Cerebellar cortex (tissue), 1 donor: ENCODE measurements around the gene CNIH2.
"Not testable (repeated sequence)": the region's sequence is repeated elsewhere in the genome, so short reads cannot be mapped to it uniquely, and the experiment has no call there.

ENCODE experiments used
- DNase-seq: peaks from one replicate; pipeline ENCODE4 v3.0.0-alpha.2; 2015; ENCODE audit warnings: low spot score

CNIH2 gene

DNA sequence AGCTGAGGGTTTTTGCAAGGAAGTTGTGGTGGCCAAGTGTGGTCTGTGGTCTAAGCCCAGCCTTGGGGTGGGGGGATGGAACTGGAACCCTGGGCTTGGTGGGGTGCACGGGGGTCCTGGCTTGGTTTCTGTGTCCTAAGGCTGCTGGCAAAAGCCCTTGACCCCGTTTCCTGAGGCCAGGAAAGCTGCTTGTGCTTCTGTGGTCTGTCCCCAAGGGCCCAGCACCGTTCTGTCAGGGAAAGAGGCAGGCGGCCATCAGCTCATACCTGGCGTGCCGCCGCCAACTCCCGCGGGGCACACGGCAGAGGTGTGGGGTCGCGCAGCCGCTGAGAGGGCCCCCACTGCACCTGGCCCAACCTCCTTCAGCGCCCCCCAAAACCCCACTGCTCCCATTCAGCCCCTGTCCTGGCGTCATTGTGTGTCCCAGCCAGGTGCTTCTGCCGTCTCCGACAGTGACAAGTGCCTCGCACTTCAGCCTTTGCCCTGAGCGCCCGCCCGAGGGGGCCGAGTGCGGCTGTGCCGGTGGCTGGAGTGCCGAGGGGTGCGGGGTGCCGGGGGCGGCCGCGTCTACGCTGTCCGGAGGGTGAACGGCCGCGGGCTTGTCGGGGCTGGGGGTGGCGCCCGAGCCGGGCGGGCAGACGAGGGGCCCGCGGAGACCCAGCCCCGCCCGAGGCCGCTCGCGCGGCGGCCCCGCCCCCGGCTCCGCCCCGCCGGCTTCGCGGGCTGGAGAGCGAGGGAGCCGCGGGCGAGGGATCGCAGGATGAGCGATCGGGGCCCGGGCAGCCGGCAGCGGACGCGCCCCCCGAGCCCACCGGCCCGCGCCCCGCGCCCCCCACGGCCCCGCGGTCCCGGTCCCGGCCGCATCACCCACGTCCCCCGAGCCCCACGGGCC lies at the start of gene CNIH2:
Gene CNIH2 (plus strand): TSS at position 705 of the 892 bp plus-strand sequence. CDS start 282 bp downstream, outside the sequence.
- no peak for DNase-seq

GRCh38 chr11:66228521-66228920 lies 49.5 kb upstream of the CNIH2 start:
- DNase-seq = no peak

DNA sequence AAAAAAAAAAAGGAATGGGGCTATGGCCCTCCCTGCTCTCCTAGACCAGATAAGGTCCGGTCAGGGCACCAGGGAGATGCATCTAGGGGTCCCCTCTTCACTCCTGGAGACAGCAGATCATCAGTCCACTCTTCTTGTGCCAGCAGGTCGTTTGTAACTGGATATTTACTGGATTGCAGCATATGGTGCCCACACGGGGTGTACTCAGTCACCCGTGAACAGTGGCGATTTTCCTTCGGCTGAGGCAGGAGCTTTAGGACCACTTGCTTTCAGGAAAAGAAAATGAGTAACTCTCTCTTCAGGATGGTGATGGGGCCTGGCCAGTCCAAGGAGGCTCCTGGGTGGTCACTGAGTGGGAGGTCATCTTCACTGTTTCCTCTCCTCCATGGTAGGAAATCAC lies 47.8 kb upstream of the CNIH2 start:
- DNase-seq = peak; percentile 83

DNA sequence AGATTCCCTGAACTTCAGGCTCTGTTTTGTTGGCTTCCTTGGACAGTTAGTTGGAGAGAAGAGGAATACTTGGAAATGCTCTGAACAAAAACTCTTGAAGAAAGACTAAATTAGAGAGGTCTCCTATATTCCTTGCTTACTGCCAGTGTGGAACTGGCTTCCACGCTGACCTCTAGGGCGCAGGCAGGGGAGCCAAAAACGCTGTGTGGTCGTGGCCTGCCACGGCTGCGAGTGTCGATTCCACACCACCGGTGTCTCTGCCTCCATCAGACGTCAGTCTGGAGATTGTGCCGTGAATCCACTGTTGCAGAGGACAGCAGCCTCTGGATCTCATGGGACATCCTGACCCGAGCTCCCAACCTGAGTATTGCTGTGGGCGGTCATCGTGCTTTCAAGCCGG lies 47.0 kb upstream of the CNIH2 start:
- no peak for DNase-seq

- peak; percentile 92 for DNase-seq
Measured at GRCh38 chr11:66231561-66231960, 46.4 kb upstream of the CNIH2 start.

DNA sequence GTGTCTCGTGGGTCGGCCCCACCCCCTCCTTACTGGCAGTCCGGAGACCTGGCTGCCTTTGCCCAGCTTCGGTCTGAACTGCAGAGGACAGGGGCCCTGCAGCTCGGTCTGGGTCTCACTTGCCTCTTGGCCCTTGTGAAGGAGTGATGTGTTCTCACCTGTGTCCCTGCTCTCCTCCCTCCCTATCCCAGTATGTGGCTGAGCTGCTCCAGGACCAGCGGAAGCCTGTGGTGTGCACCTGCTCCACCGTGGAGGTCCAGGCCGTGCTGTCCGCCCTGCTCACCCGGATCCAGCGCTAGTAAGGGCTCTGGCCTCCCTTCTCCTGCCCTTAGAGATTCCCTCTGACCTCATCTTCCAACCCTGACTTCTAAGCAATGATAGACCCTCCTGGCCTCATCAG lies 45.2 kb upstream of the CNIH2 start:
- peak; percentile 51 for DNase-seq

GRCh38 chr11:66233301-66233700 lies 44.7 kb upstream of the CNIH2 start:
- DNase-seq = no peak

- DNase-seq = no peak
Measured at GRCh38 chr11:66235141-66235540, 42.8 kb upstream of the CNIH2 start.

DNA sequence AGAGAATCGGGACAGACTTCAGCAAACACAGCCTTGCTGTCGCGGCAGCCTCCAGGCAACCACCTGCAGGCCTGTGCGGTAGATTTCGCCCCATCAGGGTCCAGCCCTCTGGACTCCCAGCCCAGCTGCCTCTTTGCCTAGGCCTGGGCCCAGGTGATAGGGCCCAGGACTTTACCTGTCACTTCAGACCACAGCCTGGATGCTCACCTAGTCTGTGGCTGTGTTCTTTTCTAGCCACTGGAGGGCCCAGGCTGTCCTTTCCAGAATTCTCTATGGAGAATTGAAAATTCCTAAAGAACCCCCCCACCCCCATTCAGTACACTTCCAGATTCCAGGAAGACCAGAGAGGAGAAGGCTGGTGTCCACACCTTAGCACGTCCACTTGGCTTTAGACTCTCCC lies 40.1 kb upstream of the CNIH2 start:
- no peak for DNase-seq

- DNase-seq = no peak
Measured at GRCh38 chr11:66238786-66239413, 39.1 kb upstream of the CNIH2 start.

DNA sequence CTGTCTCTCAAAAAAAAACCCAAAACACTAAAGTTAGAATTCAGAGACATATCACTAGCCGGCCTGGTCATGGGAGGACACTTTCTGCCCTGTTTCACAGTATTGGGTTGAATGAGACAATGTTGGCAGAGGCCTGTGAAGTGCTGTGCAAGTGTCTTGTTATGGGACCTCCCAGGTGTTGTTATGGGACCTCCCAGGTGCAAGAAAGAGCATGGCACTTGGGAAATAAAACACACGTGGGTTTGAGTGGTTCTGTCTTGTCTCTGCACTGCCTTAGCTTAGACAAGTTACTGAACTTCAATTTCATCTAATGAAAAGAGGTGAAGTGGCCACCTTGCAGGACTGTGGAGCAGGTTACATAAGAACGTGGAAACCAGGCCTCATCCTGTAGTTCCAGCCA lies 38.5 kb upstream of the CNIH2 start:
- no peak for DNase-seq

- DNase-seq = no peak
Measured at GRCh38 chr11:66239998-66240780, 37.8 kb upstream of the CNIH2 start.

- no peak for DNase-seq
Measured at GRCh38 chr11:66240781-66241136, 37.2 kb upstream of the CNIH2 start.

DNA sequence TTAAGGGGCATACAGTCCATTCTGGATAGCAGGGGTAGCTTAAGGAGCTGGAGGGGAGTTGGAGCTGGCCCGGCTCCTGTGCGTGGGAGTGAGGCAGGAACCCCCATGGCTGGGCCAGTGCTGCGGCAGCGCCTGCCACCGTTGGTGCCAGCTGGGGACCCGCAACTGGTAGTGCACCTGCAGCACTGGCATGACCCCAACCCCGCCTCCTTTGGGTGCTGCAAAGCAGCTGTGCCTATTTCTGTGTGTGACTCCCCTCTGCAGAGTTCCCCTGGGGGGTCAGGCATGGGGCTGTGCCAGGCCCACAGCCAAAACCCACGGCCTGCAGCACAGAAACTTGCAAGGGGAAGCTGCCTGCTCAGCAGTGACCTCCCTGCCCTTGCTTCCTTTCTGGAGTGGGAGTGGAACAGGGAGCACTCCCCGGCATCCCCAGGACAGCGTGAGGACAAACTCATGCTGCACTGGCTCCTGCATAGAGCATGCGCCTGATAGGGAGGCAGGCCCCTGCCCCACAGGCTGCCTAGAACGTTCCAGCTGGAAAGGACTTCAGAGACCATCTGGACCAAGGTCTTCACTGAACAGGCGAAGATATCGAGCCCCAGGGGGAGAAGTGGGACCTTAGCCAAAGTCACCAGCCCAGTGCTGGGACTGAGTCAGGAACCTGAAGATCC lies 35.7 kb upstream of the CNIH2 start:
- peak; percentile 91 for DNase-seq

DNA sequence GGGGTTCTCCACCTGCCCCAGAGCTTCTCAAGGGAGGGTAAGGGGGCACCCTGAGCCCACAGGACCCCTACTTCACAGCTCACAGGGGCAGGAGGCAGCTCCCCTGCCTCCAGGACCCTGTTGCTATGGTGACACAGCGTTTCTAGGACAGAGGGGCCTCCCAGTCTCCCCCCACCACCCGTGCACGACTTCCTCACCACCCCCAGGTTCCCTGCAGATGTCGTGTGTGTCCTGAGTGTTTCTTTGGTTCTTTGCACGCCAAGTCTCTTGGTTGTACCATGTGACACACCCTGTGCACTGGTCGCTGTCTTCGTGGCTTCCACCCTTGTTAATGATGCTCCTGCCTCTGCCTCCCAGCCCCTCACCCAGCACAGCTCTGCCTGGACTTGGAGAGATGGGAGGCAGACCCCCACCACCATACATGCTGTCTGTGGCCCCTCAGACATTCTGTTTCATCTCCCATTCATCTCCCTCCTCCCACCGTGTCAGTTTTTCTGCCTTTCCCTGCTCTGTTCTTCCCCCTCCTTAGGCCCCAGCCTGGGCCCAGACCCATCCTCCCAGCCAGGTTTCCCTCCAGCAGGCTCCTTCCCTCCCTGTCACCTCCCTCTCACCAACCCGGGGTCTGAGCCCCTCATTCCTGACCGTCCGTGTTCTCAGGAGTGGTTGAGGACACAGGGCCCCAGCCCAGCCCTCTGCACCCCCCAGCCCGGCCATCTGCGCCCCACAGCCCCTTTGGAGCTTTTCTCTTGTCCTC lies 34.0 kb upstream of the CNIH2 start:
- DNase-seq = no peak

DNA sequence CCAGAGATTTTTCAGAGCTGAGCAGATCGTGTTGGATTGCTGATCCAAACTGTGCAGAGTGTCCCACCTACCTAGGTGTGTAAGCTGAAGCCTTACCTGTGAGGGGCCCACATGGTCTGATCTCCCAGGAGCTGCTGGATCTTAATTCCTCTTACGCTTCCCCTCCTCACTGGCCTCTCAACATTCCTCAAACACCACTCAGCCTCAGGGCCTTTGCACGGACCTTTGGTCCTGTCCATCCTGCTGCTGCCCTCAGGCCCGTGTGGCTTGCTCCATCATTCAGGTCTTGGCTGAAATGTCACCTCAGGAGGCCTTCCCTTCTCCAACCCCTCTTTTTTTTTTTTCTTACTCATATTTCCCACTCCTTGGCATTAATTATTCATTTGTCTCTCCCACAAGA lies 30.7 kb upstream of the CNIH2 start:
- DNase-seq = no peak

DNA sequence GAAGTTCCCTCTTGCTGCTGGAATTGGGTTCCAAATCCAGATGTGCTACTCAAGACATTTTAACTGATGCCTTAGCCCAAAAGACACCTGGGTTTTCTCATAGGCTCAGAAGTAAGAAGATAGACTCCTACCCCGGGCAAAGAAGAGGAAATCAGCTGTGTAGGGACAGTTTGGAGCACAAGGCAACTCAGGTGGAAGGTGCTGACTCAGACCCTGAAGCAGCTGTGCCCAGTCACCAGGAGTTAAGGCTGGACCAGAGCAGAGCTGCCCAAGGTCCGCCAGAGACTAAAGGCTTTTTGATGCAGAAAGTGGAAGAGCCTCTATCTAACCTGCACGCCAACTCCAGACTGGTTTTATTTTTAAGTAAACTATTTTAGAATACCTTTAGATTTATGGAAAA lies 30.2 kb upstream of the CNIH2 start:
- no peak for DNase-seq

DNA sequence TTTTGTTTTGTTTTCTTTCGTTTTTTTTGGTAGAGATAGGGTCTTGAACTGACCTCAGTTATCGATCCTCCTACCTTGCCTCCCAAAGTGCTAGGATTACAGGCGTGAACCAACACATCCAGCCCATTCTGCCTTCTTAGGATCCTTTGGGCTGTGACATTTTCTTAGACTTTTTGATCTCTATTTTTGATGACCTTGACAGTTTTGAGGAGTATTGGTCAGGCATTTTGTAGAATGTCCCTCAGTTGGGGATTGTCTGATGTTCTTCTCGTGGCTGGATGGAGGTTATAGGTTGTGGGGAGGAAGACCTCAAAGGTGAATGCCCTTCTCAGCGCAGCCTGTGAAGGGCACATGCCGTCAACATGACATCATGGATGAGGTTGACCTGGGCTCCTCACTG lies 29.1 kb upstream of the CNIH2 start:
- no peak for DNase-seq

DNA sequence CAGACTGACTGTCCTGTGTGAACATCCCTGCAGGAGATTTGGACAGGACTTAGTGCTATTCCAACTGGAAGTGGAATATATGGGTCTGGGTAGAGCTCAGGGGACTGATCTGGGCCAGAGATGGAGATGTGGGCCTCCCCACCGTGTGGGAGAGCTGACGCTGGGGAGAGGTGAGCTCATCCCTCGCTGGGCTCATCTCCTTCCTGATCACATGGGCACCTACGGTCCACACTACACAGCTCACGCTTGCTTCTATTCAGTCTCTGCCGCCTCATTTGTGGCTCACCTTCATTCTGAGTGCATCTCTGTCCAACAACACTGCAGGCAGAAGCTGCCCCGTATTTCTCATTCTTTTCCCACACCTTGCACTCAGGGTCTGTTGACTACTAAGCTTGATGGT lies 26.2 kb upstream of the CNIH2 start:
- peak; percentile 71 for DNase-seq

GRCh38 chr11:66253081-66253480 lies 24.9 kb upstream of the CNIH2 start:
- DNase-seq = not testable (repeated sequence)

GRCh38 chr11:66258473-66258893 lies 19.5 kb upstream of the CNIH2 start:
- no peak for DNase-seq
